BJ (cell line): ENCODE results near the gene NPAS3. TPM values are rescaled to one million over a fixed set of nuclear protein-coding genes. Genes with fewer than 3 reads are reported as not detected.

Source experiments
- CTCF ChIA-PET: fragments of 350-600 bp; formaldehyde crosslinking; extraction: SDS; loops from one replicate; lab custom pipeline; 2021; ENCODE audit warnings: antibody characterized with exemption, inconsistent platforms; lab: Yijun Ruan, JAX
- POLR2A ChIA-PET: fragments of 300-600 bp; sonication (Branson Sonifier 250); formaldehyde crosslinking; extraction: SDS; loops from one replicate; lab custom pipeline; 2021; ENCODE audit warnings: antibody characterized with exemption; lab: Charles Lee
- DNase-seq: peaks from one replicate; pipeline ENCODE4 v3.0.0-alpha.2; 2011; ENCODE audit warnings: low read depth
- H3K27me3 ChIP-seq: 2 replicates; pipeline ENCODE4 v1.6.0; 2011; ENCODE audit warnings: low read length; ENCODE audit not compliant: control insufficient read depth, insufficient read depth
- H3K36me3 ChIP-seq: 2 replicates; pipeline ENCODE4 v1.5.1; 2011; ENCODE audit warnings: low read length; ENCODE audit not compliant: control insufficient read depth, insufficient read depth
- H3K4me3 ChIP-seq: 2 replicates; pipeline ENCODE4 v1.5.1; 2011; ENCODE audit warnings: low read depth, mild to moderate bottlenecking, control low read depth, low read length
- polyA plus RNA-seq: library from polyadenylated mRNA; depleted of rRNA; stranded (reverse); fragments of >200 nt; gene quantifications from 2 replicates; pipeline ENCODE4 v1.2.3, GENCODE V29; 2011
- TF ChIP-seq, protein P1 (sequence below): IDR thresholded peaks from 2 replicates; pipeline ENCODE4 v1.5.1; 2011; ENCODE audit warnings: low read depth, mild to moderate bottlenecking, control low read depth, inconsistent platforms, low read length, moderate library complexity; ENCODE audit not compliant: insufficient read depth

NPAS3 gene
- polyA plus RNA-seq, 1 experiment = 0.09 TPM

DNA sequence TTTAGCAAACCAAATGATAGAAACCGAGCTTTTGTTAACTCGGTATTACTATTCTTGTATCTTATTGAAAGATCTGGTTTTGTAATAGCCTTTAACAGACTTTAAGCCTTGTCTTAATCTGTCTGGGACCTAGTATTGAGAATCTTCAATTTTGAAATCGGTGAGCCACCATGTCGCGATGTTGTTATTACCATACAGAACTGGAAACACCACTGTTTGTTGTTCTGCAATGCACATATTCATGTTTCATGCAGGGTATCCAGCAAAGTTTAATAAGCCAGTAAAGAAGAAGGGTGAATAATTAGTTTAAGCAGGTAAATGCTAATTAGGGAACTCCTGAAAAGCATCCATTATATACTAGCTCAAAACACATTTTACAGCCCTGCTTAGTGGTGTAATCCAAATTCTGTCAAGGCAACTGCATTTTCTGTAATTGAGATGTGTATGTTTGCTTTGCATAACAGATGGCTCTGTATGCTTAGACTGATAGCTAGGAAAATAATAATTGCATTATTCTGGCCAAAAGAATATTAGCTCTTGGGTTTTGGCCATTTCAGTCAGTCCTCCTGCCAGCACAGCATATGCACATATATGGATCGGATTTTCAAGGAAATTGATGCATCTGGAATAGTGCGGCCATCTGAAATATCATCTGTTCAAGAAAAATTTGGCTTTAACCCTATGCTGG, 623.0 kb downstream of the NPAS3 start:
- Histone ChIP-seq H3K4me3 (no peak overlapping the region), H3K27me3 (no peaks in the 10 kb centered on the region), H3K36me3 (no peaks in the 10 kb centered on the region)
- CTCF ChIA-PET = interaction anchor here (0.8 kb wide), 1 partner anchor 97 kb away, joined by 3 read pairs; no protein-coding TSS in a partner anchor
- POLR2A ChIA-PET = no interaction called here
- TF ChIP-seq, protein P1, sequence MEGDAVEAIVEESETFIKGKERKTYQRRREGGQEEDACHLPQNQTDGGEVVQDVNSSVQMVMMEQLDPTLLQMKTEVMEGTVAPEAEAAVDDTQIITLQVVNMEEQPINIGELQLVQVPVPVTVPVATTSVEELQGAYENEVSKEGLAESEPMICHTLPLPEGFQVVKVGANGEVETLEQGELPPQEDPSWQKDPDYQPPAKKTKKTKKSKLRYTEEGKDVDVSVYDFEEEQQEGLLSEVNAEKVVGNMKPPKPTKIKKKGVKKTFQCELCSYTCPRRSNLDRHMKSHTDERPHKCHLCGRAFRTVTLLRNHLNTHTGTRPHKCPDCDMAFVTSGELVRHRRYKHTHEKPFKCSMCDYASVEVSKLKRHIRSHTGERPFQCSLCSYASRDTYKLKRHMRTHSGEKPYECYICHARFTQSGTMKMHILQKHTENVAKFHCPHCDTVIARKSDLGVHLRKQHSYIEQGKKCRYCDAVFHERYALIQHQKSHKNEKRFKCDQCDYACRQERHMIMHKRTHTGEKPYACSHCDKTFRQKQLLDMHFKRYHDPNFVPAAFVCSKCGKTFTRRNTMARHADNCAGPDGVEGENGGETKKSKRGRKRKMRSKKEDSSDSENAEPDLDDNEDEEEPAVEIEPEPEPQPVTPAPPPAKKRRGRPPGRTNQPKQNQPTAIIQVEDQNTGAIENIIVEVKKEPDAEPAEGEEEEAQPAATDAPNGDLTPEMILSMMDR = no peak
- no peak for DNase-seq

DNA sequence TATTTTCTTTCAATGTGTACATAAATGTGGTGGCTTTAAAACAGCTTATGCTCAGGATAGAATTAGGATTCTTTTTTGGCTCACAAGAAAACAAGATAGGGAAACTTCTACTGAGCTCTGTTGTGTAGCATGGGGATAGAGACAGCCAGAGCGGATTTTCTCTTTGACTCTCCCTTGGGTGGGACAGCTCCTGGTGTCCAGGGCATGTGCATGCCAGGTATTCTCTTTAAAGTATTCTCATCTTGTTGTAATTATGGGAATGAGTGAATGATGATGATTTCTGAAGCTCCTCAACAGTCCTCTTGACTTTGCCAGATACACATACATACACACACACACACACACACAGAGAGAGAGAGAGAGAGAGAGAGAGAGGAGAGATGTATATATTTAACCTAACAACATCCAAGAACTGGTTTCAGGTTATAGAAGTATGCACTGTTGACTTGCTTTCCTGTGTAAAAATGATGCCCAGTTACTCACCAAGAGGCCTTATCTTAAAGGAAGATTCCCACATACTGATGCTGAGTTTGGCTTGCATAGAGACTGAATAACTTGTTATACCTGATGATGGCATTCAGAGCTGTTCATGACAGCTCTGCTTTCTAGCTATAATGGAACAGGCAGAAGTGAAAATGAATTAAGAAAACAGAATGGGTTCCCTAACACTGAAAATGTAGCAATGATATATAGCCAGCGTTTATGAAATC, 624.7 kb downstream of the NPAS3 start:
- TF ChIP-seq, protein P1 = no peak
- Histone ChIP-seq H3K4me3 (no peak overlapping the region), H3K36me3 (no peaks in the 10 kb centered on the region), H3K27me3 (no peaks in the 10 kb centered on the region)
- POLR2A ChIA-PET = no interaction called here
- CTCF ChIA-PET = interaction anchor here (0.6 to 2.3 kb wide), 3 partner anchors 12 to 229 kb away, joined by 3 to 8 read pairs (median 3); no protein-coding TSS in a partner anchor
- DNase-seq = no peak

DNA sequence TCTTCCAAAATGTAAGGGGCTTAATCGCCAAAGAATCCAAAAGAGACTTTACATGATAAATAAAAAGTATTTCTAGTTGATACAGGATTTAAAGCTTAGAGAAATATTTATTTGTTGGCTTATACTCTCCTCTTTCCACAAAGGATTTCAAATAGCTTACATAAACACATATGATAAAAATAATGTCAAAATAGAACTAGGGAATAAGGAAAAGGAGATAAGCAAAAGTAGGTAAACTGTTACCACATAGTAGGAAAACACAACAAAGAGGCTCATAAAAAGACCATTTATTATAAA, 625.2 kb downstream of the NPAS3 start:
- no peaks in the 10 kb centered on the region for H3K27me3 ChIP-seq
- no peak for DNase-seq
- H3K4me3 ChIP-seq = no peak overlapping the region
- no peaks in the 10 kb centered on the region for H3K36me3 ChIP-seq
- CTCF ChIA-PET = interaction anchor here (0.6 to 2.3 kb wide), 2 partner anchors 61 to 229 kb away, joined by 3 to 8 read pairs; no protein-coding TSS in a partner anchor
- POLR2A ChIA-PET = no interaction called here
- TF ChIP-seq, protein P1 = no peak

DNA sequence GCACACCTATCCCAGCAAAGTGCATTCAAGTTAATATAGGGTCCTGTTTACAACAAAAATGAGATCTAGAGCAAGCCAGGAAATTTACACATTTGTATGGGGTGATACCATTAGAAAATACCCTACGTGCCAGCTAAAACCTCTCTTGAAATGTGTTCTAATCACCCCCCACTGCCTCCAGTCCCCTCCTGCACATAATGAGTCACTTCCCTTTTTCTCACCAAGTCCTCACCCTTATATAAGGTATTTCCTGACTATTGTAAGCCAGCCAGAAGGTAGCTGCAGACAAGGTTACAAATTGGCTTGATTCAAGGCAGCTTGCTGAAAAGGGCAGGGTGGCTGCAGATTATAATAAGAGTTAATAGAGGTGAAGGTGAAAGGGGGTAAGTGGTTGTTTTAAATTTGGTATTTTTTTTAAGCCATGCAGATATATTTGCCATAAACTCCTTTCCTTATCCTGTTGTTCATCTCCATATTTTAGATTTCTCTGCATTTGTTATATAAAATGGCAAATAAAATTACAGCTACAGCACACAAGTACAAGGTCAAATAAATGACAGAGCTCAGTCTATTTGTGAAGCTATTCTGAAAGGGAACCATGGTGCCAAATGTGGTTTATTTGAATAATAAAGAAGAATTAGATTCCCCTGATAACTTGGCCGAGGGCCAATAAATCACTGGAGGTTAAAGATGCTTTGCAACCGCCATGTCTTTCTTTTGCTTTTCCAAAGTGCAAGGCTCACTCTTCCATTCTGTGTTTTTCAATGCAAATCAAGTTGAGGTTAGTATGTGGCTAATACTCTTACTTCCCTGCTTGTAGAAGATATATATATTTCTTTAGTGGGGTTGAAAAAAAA, 626.3 kb downstream of the NPAS3 start:
- no peaks in the 10 kb centered on the region for H3K36me3 ChIP-seq
- TF ChIP-seq, protein P1 = no peak
- ChIA-PET POLR2A (no interaction called here), CTCF (interaction anchor here (0.6 to 2.3 kb wide), 2 partner anchors 171 to 228 kb away, joined by 3 to 8 read pairs; no protein-coding TSS in a partner anchor)
- no peak for DNase-seq
- H3K4me3 ChIP-seq = no peak overlapping the region
- no peaks in the 10 kb centered on the region for H3K27me3 ChIP-seq
